Epithelial cell of proximal tubule (primary cell): ENCODE measurements around the gene PCDHGA6. TPM values are rescaled to one million over a fixed set of nuclear protein-coding genes. Genes with fewer than 3 reads are reported as not detected.
"Not testable (repeated sequence)": the region's sequence is repeated elsewhere in the genome, so short reads cannot be mapped to it uniquely, and the experiment has no call there.

ENCODE experiments used
- DNase-seq: peaks from one replicate; pipeline ENCODE4 v3.0.0-alpha.2; 2011; ENCODE audit warnings: low read depth
- H3K4me3 ChIP-seq: 2 replicates; pipeline ENCODE4 v1.5.1; 2011; ENCODE audit warnings: low read depth, mild to moderate bottlenecking, low read length
- CTCF ChIP-seq: conservative IDR thresholded peaks from 2 replicates; pipeline ENCODE4 v1.5.1; 2012; ENCODE audit warnings: low read depth, mild to moderate bottlenecking, low read length
- total RNA-seq: library from RNA; depleted of rRNA; stranded (reverse); fragments of >200 nt; gene quantifications from 2 replicates; pipeline ENCODE4 v1.2.3, GENCODE V29; 2015

The PCDHGA6 gene
- total RNA-seq, 1 donor from 2014 or later: 0.35 TPM

- DNase-seq: no peak
- TF ChIP-seq CTCF: peak; percentile 43
- H3K4me3 ChIP-seq: peak within 1 kb of the TSS; percentile 56
Observed at GRCh38 chr5:141382469-141383294, 9.0 kb downstream of the PCDHGA6 start, which contains the start of gene PCDHGA7. Gene PCDHGA7 (plus strand): TSS chr5:141382742. CDS start chr5:141382900, 158 bp downstream.

- peak overlapping the region; percentile 56 for H3K4me3 ChIP-seq
Observed at GRCh38 chr5:141383345-141383744, 9.7 kb downstream of the PCDHGA6 start.

GRCh38 chr5:141384471-141385267 lies 11.0 kb downstream of the PCDHGA6 start:
- TF ChIP-seq CTCF: no peak
- DNase-seq: no peak
- no peak overlapping the region for H3K4me3 ChIP-seq

More at GRCh38 chr5:141383345-141383744, 9.7 kb downstream of the PCDHGA6 start:
- DNase-seq: no peak
- TF ChIP-seq CTCF: no peak

GRCh38 chr5:141387557-141388311 lies 14.0 kb downstream of the PCDHGA6 start, which contains the start of gene PCDHGB4:
Gene PCDHGB4 (plus strand): TSS chr5:141387698. CDS start chr5:141387885, 187 bp downstream.
- not testable (repeated sequence) for DNase-seq
- peak within 1 kb of the TSS; percentile 43 for H3K4me3 ChIP-seq
- TF ChIP-seq CTCF: peak; percentile 54

GRCh38 chr5:141388661-141389060 lies 15.0 kb downstream of the PCDHGA6 start:
- H3K4me3 ChIP-seq: no peak overlapping the region
- TF ChIP-seq CTCF: no peak
- DNase-seq: no peak
